B cell (primary cell): ENCODE results near the gene MIAT. TPM values are rescaled to one million over a fixed set of nuclear protein-coding genes. Genes with fewer than 3 reads are reported as not detected.

Experiments used
- ATAC-seq: fragments of 200-7000 bp; cut with Tn5 transposase; one replicate; pipeline ENCODE4 v1.10.0; 2021; ENCODE audit warnings: low read depth, mild to moderate bottlenecking, moderate number of reproducible peaks, moderate library complexity
- CTCF ChIA-PET: fragments of 350-600 bp; sonication (Branson Sonifier 250); formaldehyde crosslinking; loops from one replicate; lab custom pipeline; 2021; ENCODE audit warnings: antibody characterized with exemption, inconsistent platforms; lab: Charles Lee
- POLR2A ChIA-PET: fragments of 350-600 bp; sonication (Branson Sonifier 250); formaldehyde crosslinking; loops from one replicate; lab custom pipeline; 2021; ENCODE audit warnings: antibody characterized with exemption; lab: Charles Lee
- DNase-seq: peaks from one replicate; pipeline ENCODE4 v3.0.0; 2013
- H2AFZ ChIP-seq: 2 replicates; pipeline ENCODE4 v1.6.1; 2012; ENCODE audit warnings: mild to moderate bottlenecking, low read depth, low read length; ENCODE audit not compliant: insufficient read depth, poor library complexity, severe bottlenecking
- H3K27ac ChIP-seq, 2 donors: 1 replicate in 1 of 2; 2 replicates in 1 of 2; pipeline ENCODE4 v1.5.1; 2012 to 2013; ENCODE audit warnings: low read length in 2 of 2, mild to moderate bottlenecking in 2 of 2, moderate library complexity in 1 of 2
- H3K27me3 ChIP-seq, 4 experiments: fragments of 200-600 bp in 1 of 4; sonication (generic) in 1 of 4; replicated peaks in 1 of 4; 1 replicate in 2 of 4; 2 replicates in 2 of 4; pipeline versions ENCODE4 v1.6.1 to v1.7.0; 2013 to 2016; ENCODE audit warnings: low read length in 3 of 4, mild to moderate bottlenecking in 2 of 4, mixed read lengths in 1 of 4, moderate library complexity in 1 of 4; ENCODE audit not compliant: insufficient read depth in 4 of 4, control insufficient read depth in 3 of 4; ENCODE audit errors: control extremely low read depth in 1 of 4
- H3K36me3 ChIP-seq, 2 experiments: replicated peaks in 1 of 2; 1 replicate in 1 of 2; 2 replicates in 1 of 2; pipeline versions ENCODE4 v1.6.1 to v1.7.1; 2013; ENCODE audit warnings: low read length in 1 of 2; ENCODE audit not compliant: insufficient read depth in 2 of 2, control insufficient read depth in 1 of 2; ENCODE audit errors: control extremely low read depth in 1 of 2, extremely low read depth in 1 of 2
- H3K4me1 ChIP-seq, 2 donors: fragments of 200-600 bp in 1 of 2; sonication (generic) in 1 of 2; 1 replicate in 1 of 2; 2 replicates in 1 of 2; pipeline versions ENCODE4 v1.5.1 to v1.6.1; 2013 to 2017; ENCODE audit warnings: low read length in 2 of 2; ENCODE audit not compliant: control insufficient read depth in 2 of 2, insufficient read depth in 2 of 2
- H3K4me2 ChIP-seq: replicated peaks from 2 replicates; pipeline ENCODE3; 2012; ENCODE audit warnings: mild to moderate bottlenecking, low read depth, low read length; ENCODE audit not compliant: poor library complexity, severe bottlenecking
- H3K4me3 ChIP-seq, 5 experiments: fragments of 200-600 bp in 1 of 5; sonication (generic) in 1 of 5; 1 replicate in 3 of 5; 2 replicates in 2 of 5; pipeline versions ENCODE4 v1.5.1 to v1.7.0; 2011 to 2016; ENCODE audit warnings: low read length in 4 of 5, mild to moderate bottlenecking in 4 of 5, low read depth in 2 of 5, control low read depth in 1 of 5, moderate library complexity in 1 of 5; ENCODE audit not compliant: insufficient read depth in 1 of 5; ENCODE audit errors: control extremely low read depth in 1 of 5, extremely low read depth in 1 of 5
- H3K79me2 ChIP-seq: fragments of 200-600 bp; sonication (generic); one replicate; pipeline ENCODE4 v1.6.0; 2016; ENCODE audit warnings: low read length; ENCODE audit not compliant: control insufficient read depth, insufficient read depth
- H3K9ac ChIP-seq: fragments of 200-600 bp; sonication (generic); 2 replicates; pipeline ENCODE4 v1.6.1; 2017; ENCODE audit warnings: mild to moderate bottlenecking, low read length, moderate library complexity
- H3K9me3 ChIP-seq, 3 donors: one replicate each; pipeline versions ENCODE4 v1.6.1 to v1.7.1; 2013; ENCODE audit warnings: low read length in 2 of 3; ENCODE audit not compliant: control insufficient read depth in 2 of 3, insufficient read depth in 1 of 3; ENCODE audit errors: control extremely low read depth in 1 of 3
- H4K20me1 ChIP-seq: 2 replicates; pipeline ENCODE4 v1.6.0; 2012; ENCODE audit warnings: mild to moderate bottlenecking, low read length; ENCODE audit not compliant: insufficient read depth, control insufficient read depth, poor library complexity, severe bottlenecking
- H3K27ac Mint-ChIP-seq: one replicate; pipeline ENCODE4 v1.8.0; 2021; ENCODE audit warnings: mixed read lengths
- H3K27me3 Mint-ChIP-seq: one replicate; pipeline ENCODE4 v1.8.0; 2021; ENCODE audit warnings: mixed read lengths
- H3K4me1 Mint-ChIP-seq: one replicate; pipeline ENCODE4 v1.8.0; 2021; ENCODE audit warnings: mixed read lengths
- H3K4me3 Mint-ChIP-seq: one replicate; pipeline ENCODE4 v1.8.0; 2021; ENCODE audit warnings: mixed read lengths
- H3K9me3 Mint-ChIP-seq: one replicate; pipeline ENCODE4 v1.8.0; 2022; ENCODE audit warnings: mixed read lengths; ENCODE audit not compliant: insufficient read depth
- CTCF ChIP-seq: fragments of 200-600 bp; IDR thresholded peaks from one replicate; pipeline ENCODE4 v1.8.0; 2022; ENCODE audit warnings: antibody characterized with exemption, mild to moderate bottlenecking
- EZH2 ChIP-seq: IDR thresholded peaks from 2 replicates; pipeline ENCODE4 v1.6.1; 2012; ENCODE audit warnings: borderline replicate concordance, low read depth, mild to moderate bottlenecking, moderate library complexity, low read length; ENCODE audit not compliant: insufficient read depth, poor library complexity, severe bottlenecking
- WGBS: methylation state at CpG from one replicate; pipeline ENCODE4 v1.1.5; 2013; ENCODE audit warnings: missing lambda C conversion rate; ENCODE audit not compliant: insufficient coverage; 5-methylcytosine and 5-hydroxymethylcytosine counted together
- intact Hi-C: fragments of 100-400 bp; cut with micrococcal nuclease; formaldehyde crosslinking; loops from one replicate; pipeline ENCODE4 v1.10.0; 2022
- polyA plus RNA-seq: library from polyadenylated mRNA; depleted of rRNA; stranded (reverse); fragments of >200 nt; gene quantifications from 2 replicates; pipeline ENCODE4 v1.2.3, GENCODE V29; 2012
- total RNA-seq, 2 donors: library from RNA; stranded (reverse); fragments of 120-200 nt in 1 of 2; gene quantifications; 1 replicate in 1 of 2; 2 replicates in 1 of 2; pipeline versions ENCODE4 v1.2.3 to v1.2.4, GENCODE V29; 2013 to 2022

Gene MIAT
- total and polyA plus RNA-seq, 2 donors (not counting 1 experiment from before 2014, with no cell fraction given): 14.8 to 18.4 TPM

- no peak for DNase-seq
- Histone ChIP-seq H3K9me3 (peaks cover 0 to 5% (median 4%) of the 10 kb centered on the region in 3 donors), H3K9ac (no peak overlapping the region), H2AFZ (no peak overlapping the region), H3K27me3 (no peaks in the 10 kb centered on the region), H3K36me3 (peaks cover 11 to 47% of the 10 kb centered on the region in 2 experiments), H3K4me1 (no peaks in the 10 kb centered on the region), H3K79me2 (peaks cover 49% of the 10 kb centered on the region), H3K4me2 (no peak overlapping the region), H3K4me3 (no peak overlapping the region), H3K27ac (no peak overlapping the region), H4K20me1 (peaks cover 51% of the 10 kb centered on the region)
- ChIA-PET CTCF (no interaction called here), POLR2A (no interaction called here)
- intact Hi-C loops: no loop called here
- peaks cover 5% of the 10 kb centered on the region for H3K9me3 Mint-ChIP-seq
- no peak overlapping the region for H3K27ac Mint-ChIP-seq
- 79% methylated on average over 3 of the region's 4 CpGs for WGBS
- ATAC-seq: no peak
- H3K4me3 Mint-ChIP-seq: no peak overlapping the region
- TF ChIP-seq CTCF (no peak), EZH2 (no peak)
- H3K4me1 Mint-ChIP-seq: peaks cover 20% of the 10 kb centered on the region
- no peaks in the 10 kb centered on the region for H3K27me3 Mint-ChIP-seq
Measured at GRCh38 chr22:26711205-26711963, 54.0 kb downstream of the MIAT start.

DNA sequence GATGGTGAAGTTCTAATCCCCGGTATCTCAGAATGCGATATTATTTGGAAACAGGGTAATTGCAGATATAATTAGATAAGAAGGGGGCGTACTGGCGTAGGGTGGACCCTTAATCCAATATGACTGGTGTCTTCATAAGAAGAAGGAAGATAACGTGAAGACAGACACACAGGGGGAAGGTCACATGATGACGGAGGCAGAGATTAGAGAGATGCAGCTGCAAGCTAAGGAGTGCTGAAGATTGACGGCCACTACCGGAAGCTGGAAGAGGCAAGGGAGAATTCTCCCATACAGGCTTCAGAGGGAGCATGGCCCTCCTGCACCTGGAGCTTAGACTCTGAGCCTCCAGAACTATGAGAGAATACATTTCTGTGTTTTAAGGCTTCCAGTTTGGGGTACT lies 54.8 kb downstream of the MIAT start:
- TF ChIP-seq EZH2: no peak
- no peak for TF ChIP-seq CTCF
- Histone ChIP-seq H3K27ac (no peak overlapping the region), H3K4me2 (no peak overlapping the region), H4K20me1 (peaks cover 50% of the 10 kb centered on the region), H3K4me1 (no peaks in the 10 kb centered on the region), H3K4me3 (no peak overlapping the region), H3K36me3 (peaks cover 10 to 49% of the 10 kb centered on the region in 2 experiments), H3K27me3 (no peaks in the 10 kb centered on the region), H3K9me3 (peaks cover 0 to 2% (median 0%) of the 10 kb centered on the region in 3 donors), H2AFZ (no peak overlapping the region), H3K79me2 (peaks cover 49% of the 10 kb centered on the region), H3K9ac (no peak overlapping the region)
- H3K27me3 Mint-ChIP-seq: no peaks in the 10 kb centered on the region
- ATAC-seq: no peak
- 79% methylated on average over 8 of the region's 8 CpGs for WGBS
- DNase-seq: no peak
- H3K27ac Mint-ChIP-seq: no peak overlapping the region
- H3K4me3 Mint-ChIP-seq: no peak overlapping the region
- intact Hi-C loops: no loop called here
- peaks cover 5% of the 10 kb centered on the region for H3K9me3 Mint-ChIP-seq
- ChIA-PET CTCF (no interaction called here), POLR2A (no interaction called here)
- H3K4me1 Mint-ChIP-seq: peaks cover 20% of the 10 kb centered on the region
